Progenitor cell of endocrine pancreas (in vitro differentiated cells): ENCODE measurements around the gene RESP18. TPM values are rescaled to one million over a fixed set of nuclear protein-coding genes. Genes with fewer than 3 reads are reported as not detected.
"Not testable (repeated sequence)": the region's sequence is repeated elsewhere in the genome, so short reads cannot be mapped to it uniquely, and the experiment has no call there.

ENCODE experiments used
- DNase-seq: peaks from one replicate; pipeline ENCODE4 v3.0.0; 2021; ENCODE audit warnings: low spot score; ENCODE audit not compliant: unreplicated experiment
- H3K27ac Mint-ChIP-seq: 2 replicates; pipeline ENCODE4 v1.8.0; 2021; ENCODE audit warnings: mild to moderate bottlenecking, moderate library complexity, mixed read lengths
- H3K27me3 Mint-ChIP-seq: 2 replicates; pipeline ENCODE4 v1.8.0; 2021; ENCODE audit warnings: mixed read lengths
- H3K36me3 Mint-ChIP-seq: 2 replicates; pipeline ENCODE4 v1.8.0; 2022; ENCODE audit warnings: mixed read lengths; ENCODE audit not compliant: insufficient read depth
- H3K4me1 Mint-ChIP-seq: 2 replicates; pipeline ENCODE4 v1.8.0; 2021; ENCODE audit warnings: low read depth, mixed read lengths
- H3K4me3 Mint-ChIP-seq: 2 replicates; pipeline ENCODE4 v1.8.0; 2021; ENCODE audit warnings: low read depth, mild to moderate bottlenecking, moderate library complexity, mixed read lengths
- H3K9me3 Mint-ChIP-seq: 2 replicates; pipeline ENCODE4 v1.8.0; 2021; ENCODE audit warnings: low read depth, mixed read lengths
- CTCF ChIP-seq: fragments of 200-600 bp; sonication (generic); IDR thresholded peaks from one replicate; pipeline ENCODE4 v1.5.0; 2021; ENCODE audit warnings: antibody characterized with exemption, mild to moderate bottlenecking; ENCODE audit not compliant: unreplicated experiment
- total RNA-seq: library from RNA; stranded (reverse); gene quantifications from 2 replicates; pipeline ENCODE4 v1.2.1, GENCODE V29; 2021

RESP18 gene
- total RNA-seq, 1 donor from 2014 or later = not detected

- H3K4me3 Mint-ChIP-seq = no peak overlapping the region
- no peaks in the 10 kb centered on the region for H3K36me3 Mint-ChIP-seq
- H3K4me1 Mint-ChIP-seq = peaks cover 1% of the 10 kb centered on the region
- H3K27ac Mint-ChIP-seq = no peak overlapping the region
- no peak for DNase-seq
- no peaks in the 10 kb centered on the region for H3K9me3 Mint-ChIP-seq
- H3K27me3 Mint-ChIP-seq = peaks cover 74% of the 10 kb centered on the region
- TF ChIP-seq CTCF = no peak
Measured at GRCh38 chr2:219325657-219326315, 6.8 kb downstream of the RESP18 start.

DNA sequence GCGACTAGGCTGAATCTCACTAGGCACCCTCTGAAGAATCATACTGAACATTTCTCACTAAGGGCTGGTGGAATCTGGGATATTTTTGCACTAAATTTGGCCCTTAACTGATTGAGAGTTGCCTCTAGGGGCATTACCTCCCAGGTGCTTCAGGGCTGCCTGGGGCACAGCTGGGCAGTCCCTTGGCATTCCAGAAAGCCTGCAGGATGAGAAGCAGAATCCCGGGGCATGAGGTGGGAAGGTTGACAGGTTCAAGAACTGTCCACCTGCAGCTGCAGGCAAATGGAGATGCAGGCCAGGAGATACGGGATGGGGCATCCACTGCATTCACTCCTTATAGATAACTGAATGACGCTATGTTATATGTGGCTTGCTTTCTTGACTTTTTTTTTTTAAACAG lies 7.4 kb downstream of the RESP18 start:
- Mint-ChIP-seq H3K4me1 (peaks cover 1% of the 10 kb centered on the region), H3K27ac (no peak overlapping the region), H3K36me3 (no peaks in the 10 kb centered on the region), H3K27me3 (peaks cover 68% of the 10 kb centered on the region), H3K9me3 (no peaks in the 10 kb centered on the region), H3K4me3 (no peak overlapping the region)
- no peak for DNase-seq
- no peak for TF ChIP-seq CTCF

DNA sequence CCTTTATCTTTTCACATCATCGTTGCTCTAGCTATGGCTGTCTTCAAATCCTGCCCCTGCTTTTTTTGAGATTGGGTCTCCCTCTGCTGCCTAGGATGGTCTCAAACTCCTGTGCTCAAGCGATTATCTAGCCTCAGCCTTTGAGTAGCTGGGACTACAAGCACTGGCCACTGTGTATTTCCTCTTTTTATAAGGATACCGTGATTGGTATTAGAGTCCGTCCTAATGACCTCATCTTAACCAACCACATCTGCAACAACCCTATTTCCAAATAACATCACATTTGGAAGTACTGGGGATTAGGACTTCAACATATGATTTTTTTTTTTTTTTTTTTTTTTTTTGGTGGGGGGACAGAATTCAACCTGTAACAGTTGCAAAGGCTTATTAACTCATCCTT lies 9.1 kb downstream of the RESP18 start:
- TF ChIP-seq CTCF = no peak
- peaks cover 1% of the 10 kb centered on the region for H3K4me1 Mint-ChIP-seq
- H3K9me3 Mint-ChIP-seq = no peaks in the 10 kb centered on the region
- H3K27ac Mint-ChIP-seq = no peak overlapping the region
- no peak for DNase-seq
- no peaks in the 10 kb centered on the region for H3K36me3 Mint-ChIP-seq
- H3K27me3 Mint-ChIP-seq = peaks cover 52% of the 10 kb centered on the region
- H3K4me3 Mint-ChIP-seq = no peak overlapping the region

GRCh38 chr2:219314804-219315468 lies 17.6 kb downstream of the RESP18 start:
- H3K4me1 Mint-ChIP-seq = no peaks in the 10 kb centered on the region
- no peaks in the 10 kb centered on the region for H3K9me3 Mint-ChIP-seq
- H3K4me3 Mint-ChIP-seq = no peak overlapping the region
- H3K27ac Mint-ChIP-seq = no peak overlapping the region
- H3K36me3 Mint-ChIP-seq = no peaks in the 10 kb centered on the region
- H3K27me3 Mint-ChIP-seq = peaks cover 28% of the 10 kb centered on the region
- TF ChIP-seq CTCF = no peak
- DNase-seq = no peak

GRCh38 chr2:219312683-219313263 lies 19.8 kb downstream of the RESP18 start:
- peaks cover 46% of the 10 kb centered on the region for H3K27me3 Mint-ChIP-seq

More at GRCh38 chr2:219312683-219313263, 19.8 kb downstream of the RESP18 start:
- DNase-seq, H3K36me3 Mint-ChIP-seq, H3K4me3 Mint-ChIP-seq, H3K4me1 Mint-ChIP-seq, H3K9me3 Mint-ChIP-seq, H3K27ac Mint-ChIP-seq: not testable (repeated sequence)
